Loucy (cell line): ENCODE results near the gene PLVAP.

Source experiments
- H2AFZ ChIP-seq: fragments of 200-600 bp; sonication (generic); 2 replicates; pipeline ENCODE4 v1.6.0; 2016; ENCODE audit warnings: antibody characterized with exemption, mild to moderate bottlenecking, low read length, moderate library complexity
- H3F3A ChIP-seq: fragments of 200-600 bp; 2 replicates; pipeline ENCODE4 v1.6.0; 2016; ENCODE audit warnings: antibody characterized with exemption, low read depth, mild to moderate bottlenecking
- H3K27me3 ChIP-seq: fragments of 200-600 bp; sonication (generic); 2 replicates; pipeline ENCODE4 v1.6.1; 2014; ENCODE audit warnings: low read length, mild to moderate bottlenecking; ENCODE audit not compliant: insufficient read depth, poor library complexity, severe bottlenecking
- H3K36me3 ChIP-seq: fragments of 200-600 bp; sonication (generic); 2 replicates; pipeline ENCODE4 v1.6.1; 2016; ENCODE audit warnings: low read length; ENCODE audit not compliant: insufficient read depth
- H3K4me1 ChIP-seq: fragments of 200-600 bp; sonication (generic); 2 replicates; pipeline ENCODE4 v1.5.1; 2014; ENCODE audit warnings: low read length, mild to moderate bottlenecking; ENCODE audit not compliant: insufficient read depth, poor library complexity, severe bottlenecking
- H3K4me2 ChIP-seq: fragments of 200-600 bp; sonication (generic); 2 replicates; pipeline ENCODE4 v1.6.0; 2014; ENCODE audit warnings: antibody characterized with exemption, low read length, low read depth, mild to moderate bottlenecking; ENCODE audit not compliant: poor library complexity, severe bottlenecking
- H3K4me3 ChIP-seq: fragments of 200-600 bp; sonication (generic); 2 replicates; pipeline ENCODE4 v1.5.1; 2014; ENCODE audit warnings: low read length, mild to moderate bottlenecking, mixed read lengths; ENCODE audit not compliant: poor library complexity, severe bottlenecking
- H3K79me2 ChIP-seq: fragments of 200-600 bp; sonication (generic); 2 replicates; pipeline ENCODE4 v1.6.1; 2014; ENCODE audit warnings: low read length; ENCODE audit not compliant: insufficient read depth
- H3K9ac ChIP-seq: fragments of 200-600 bp; sonication (generic); 2 replicates; pipeline ENCODE4 v1.6.0; 2014; ENCODE audit warnings: mild to moderate bottlenecking, low read depth, low read length, moderate library complexity; ENCODE audit not compliant: poor library complexity, severe bottlenecking
- H3K9me2 ChIP-seq: fragments of 200-600 bp; sonication (generic); replicated peaks from 2 replicates; pipeline ENCODE4 v1.6.1; 2016; ENCODE audit warnings: low read depth, low read length, mixed read lengths
- H3K9me3 ChIP-seq: fragments of 200-600 bp; sonication (generic); 2 replicates; pipeline ENCODE4 v1.6.1; 2014; ENCODE audit warnings: mild to moderate bottlenecking, antibody characterized with exemption, low read length, low read depth; ENCODE audit not compliant: insufficient read depth
- H4K20me1 ChIP-seq: fragments of 200-600 bp; sonication (generic); 2 replicates; pipeline ENCODE4 v1.6.0; 2014; ENCODE audit warnings: antibody characterized with exemption, low read length, mild to moderate bottlenecking; ENCODE audit not compliant: insufficient read depth, poor library complexity, severe bottlenecking
- EZH2phosphoT487 ChIP-seq: fragments of 200-600 bp; IDR thresholded peaks from 2 replicates; pipeline ENCODE4 v1.6.1; 2018; ENCODE audit warnings: antibody characterized with exemption, mild to moderate bottlenecking, moderate library complexity, borderline replicate concordance
- TF ChIP-seq, protein P1 (sequence below): fragments of 200-600 bp; sonication (generic); conservative IDR thresholded peaks from 2 replicates; pipeline ENCODE4 v1.5.1; 2014; ENCODE audit warnings: mild to moderate bottlenecking, antibody characterized with exemption, low read length

PLVAP gene

DNA sequence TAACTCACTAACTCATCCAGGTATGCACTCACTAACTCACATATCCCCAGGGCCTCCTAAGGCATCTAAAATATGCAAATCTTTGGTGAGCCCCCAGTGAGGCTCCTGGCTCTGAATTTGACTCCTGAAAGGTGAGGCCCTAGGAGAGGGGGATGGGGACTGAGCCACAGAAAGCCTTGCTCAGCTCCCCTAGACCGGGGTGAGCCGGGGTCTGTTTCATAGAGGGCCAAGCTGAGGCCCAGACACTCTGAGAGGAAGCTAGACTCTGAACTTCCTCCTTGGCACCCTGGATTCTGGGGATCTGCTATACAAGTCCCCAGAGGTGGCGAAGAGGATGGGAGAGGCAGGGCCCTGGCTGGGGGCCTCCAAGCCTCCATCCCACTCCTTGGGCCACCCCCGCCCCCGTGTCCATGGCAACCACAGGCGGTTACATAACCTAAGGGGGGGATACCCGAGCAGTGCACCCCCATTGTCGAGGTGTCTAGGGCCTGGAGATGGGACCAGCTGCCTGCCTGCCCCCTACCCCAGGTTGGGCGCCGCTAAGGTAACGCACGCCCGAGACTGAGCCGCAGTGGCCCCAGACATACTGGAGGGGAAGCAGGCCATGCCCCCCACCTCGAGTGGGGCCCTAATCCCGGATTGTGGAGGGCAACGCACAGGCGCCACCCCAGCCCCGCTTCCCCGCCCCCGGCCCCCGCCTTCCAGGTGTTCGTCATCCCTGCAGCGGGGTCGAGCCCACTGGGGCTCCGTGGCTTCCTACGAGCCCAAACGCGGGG lies 74.6 kb downstream of the PLVAP start:
- H3K4me3 ChIP-seq: peak overlapping the region; percentile 77
- peaks cover 26% of the 10 kb centered on the region for H3K4me1 ChIP-seq
- H3K36me3 ChIP-seq: no peaks in the 10 kb centered on the region
- H3F3A ChIP-seq: peaks cover 9% of the 10 kb centered on the region; the same call in 1 of the 2 replicates
- peaks cover 33% of the 10 kb centered on the region for H3K79me2 ChIP-seq
- no peaks in the 10 kb centered on the region for H3K9me2 ChIP-seq
- peak overlapping the region; percentile 83 for H3K9ac ChIP-seq
- H3K9me3 ChIP-seq: 0 out of 2 replicates have a peak, but pooled peaks cover 2% of the 10 kb centered on the region
- no peaks in the 10 kb centered on the region for H4K20me1 ChIP-seq
- peak overlapping the region; percentile 77 for H2AFZ ChIP-seq
- TF ChIP-seq, protein P1, sequence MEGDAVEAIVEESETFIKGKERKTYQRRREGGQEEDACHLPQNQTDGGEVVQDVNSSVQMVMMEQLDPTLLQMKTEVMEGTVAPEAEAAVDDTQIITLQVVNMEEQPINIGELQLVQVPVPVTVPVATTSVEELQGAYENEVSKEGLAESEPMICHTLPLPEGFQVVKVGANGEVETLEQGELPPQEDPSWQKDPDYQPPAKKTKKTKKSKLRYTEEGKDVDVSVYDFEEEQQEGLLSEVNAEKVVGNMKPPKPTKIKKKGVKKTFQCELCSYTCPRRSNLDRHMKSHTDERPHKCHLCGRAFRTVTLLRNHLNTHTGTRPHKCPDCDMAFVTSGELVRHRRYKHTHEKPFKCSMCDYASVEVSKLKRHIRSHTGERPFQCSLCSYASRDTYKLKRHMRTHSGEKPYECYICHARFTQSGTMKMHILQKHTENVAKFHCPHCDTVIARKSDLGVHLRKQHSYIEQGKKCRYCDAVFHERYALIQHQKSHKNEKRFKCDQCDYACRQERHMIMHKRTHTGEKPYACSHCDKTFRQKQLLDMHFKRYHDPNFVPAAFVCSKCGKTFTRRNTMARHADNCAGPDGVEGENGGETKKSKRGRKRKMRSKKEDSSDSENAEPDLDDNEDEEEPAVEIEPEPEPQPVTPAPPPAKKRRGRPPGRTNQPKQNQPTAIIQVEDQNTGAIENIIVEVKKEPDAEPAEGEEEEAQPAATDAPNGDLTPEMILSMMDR: no peak
- no peak for TF ChIP-seq EZH2phosphoT487
- peak overlapping the region; percentile 83 for H3K4me2 ChIP-seq
- no peaks in the 10 kb centered on the region for H3K27me3 ChIP-seq
